ENCODE measurements around the gene SMU1.
A peak's percentile ranks its signal among the peaks of the same experiment; 100 is the strongest.
"Not testable (repeated sequence)": the region's sequence is repeated elsewhere in the genome, so short reads cannot be mapped to it uniquely, and the experiment has no call there.

Gene SMU1

GRCh38 chr9:33104401-33104800, 27.9 kb upstream of the SMU1 start:
- DNase-seq, result no peak

GRCh38 chr9:33103501-33104281, 27.2 kb upstream of the SMU1 start:
- no peak for DNase-seq

GRCh38 chr9:33102551-33103210, 26.2 kb upstream of the SMU1 start:
- DNase-seq, result no peak

- no peak for DNase-seq
Observed at GRCh38 chr9:33101104-33101951, 24.9 kb upstream of the SMU1 start.

GRCh38 chr9:33099754-33100153, 23.3 kb upstream of the SMU1 start:
- no peak for DNase-seq

- no peak for DNase-seq
Observed at GRCh38 chr9:33097192-33097591, 20.7 kb upstream of the SMU1 start.

GRCh38 chr9:33092634-33093033, 16.2 kb upstream of the SMU1 start:
- no peak for DNase-seq

- not testable (repeated sequence) for DNase-seq
Observed at GRCh38 chr9:33085672-33086071, 9.2 kb upstream of the SMU1 start.

GRCh38 chr9:33082538-33083326, 6.3 kb upstream of the SMU1 start:
- DNase-seq, result no peak

GRCh38 chr9:33082128-33082527, 5.7 kb upstream of the SMU1 start:
- no peak for DNase-seq

- peak; percentile 84 for DNase-seq
Observed at GRCh38 chr9:33081128-33081851, 4.8 kb upstream of the SMU1 start.

GRCh38 chr9:33080534-33080933, 4.1 kb upstream of the SMU1 start:
- DNase-seq, result no peak

- DNase-seq, result no peak
Observed at GRCh38 chr9:33068991-33069390, 7.5 kb downstream of the SMU1 start.

GRCh38 chr9:33065157-33066076, 11.1 kb downstream of the SMU1 start:
- DNase-seq, result no peak

- DNase-seq, result no peak
Observed at GRCh38 chr9:33051144-33051543, 25.3 kb downstream of the SMU1 start.

GRCh38 chr9:33049680-33050361, 26.7 kb downstream of the SMU1 start:
- DNase-seq, result no peak

GRCh38 chr9:33048054-33048465, 28.4 kb downstream of the SMU1 start:
- DNase-seq, result no peak

GRCh38 chr9:33046061-33046460, 30.4 kb downstream of the SMU1 start:
- no peak for DNase-seq

- peak; percentile 67 for DNase-seq
Observed at GRCh38 chr9:33044677-33045282, 31.7 kb downstream of the SMU1 start.

- peak; percentile 92 for DNase-seq
Observed at GRCh38 chr9:33044162-33044673, 32.3 kb downstream of the SMU1 start.
